Measurements from ENCODE around the gene SH2B3.
"Not testable (repeated sequence)": the region's sequence is repeated elsewhere in the genome, so short reads cannot be mapped to it uniquely, and the experiment has no call there.

The SH2B3 gene

GRCh38 chr12:111387747-111388323 is 17.9 kb upstream of the SH2B3 start:
- no peak for DNase-seq

- no peak for DNase-seq
Measured at GRCh38 chr12:111389635-111390034, 16.1 kb upstream of the SH2B3 start.

GRCh38 chr12:111390910-111391309 is 14.8 kb upstream of the SH2B3 start:
- DNase-seq, result no peak

GRCh38 chr12:111393700-111394300 is 11.9 kb upstream of the SH2B3 start:
- DNase-seq, result no peak

- DNase-seq, result no peak
Measured at GRCh38 chr12:111394480-111394879, 11.2 kb upstream of the SH2B3 start.

- no peak for DNase-seq
Measured at GRCh38 chr12:111395336-111396187, 10.2 kb upstream of the SH2B3 start.

- DNase-seq, result not testable (repeated sequence)
Measured at GRCh38 chr12:111396271-111396670, 9.5 kb upstream of the SH2B3 start.

- peak; percentile 90 for DNase-seq
Measured at GRCh38 chr12:111396726-111397445, 8.8 kb upstream of the SH2B3 start.

- no peak for DNase-seq
Measured at GRCh38 chr12:111398530-111398929, 7.2 kb upstream of the SH2B3 start.

GRCh38 chr12:111399741-111400404 is 5.8 kb upstream of the SH2B3 start:
- DNase-seq, result not testable (repeated sequence)

- DNase-seq, result no peak
Measured at GRCh38 chr12:111401167-111401605, 4.5 kb upstream of the SH2B3 start.

GRCh38 chr12:111402490-111402824 is 3.3 kb upstream of the SH2B3 start:
- DNase-seq, result not testable (repeated sequence)

GRCh38 chr12:111404362-111405148 is 1.2 kb upstream of the SH2B3 start:
- DNase-seq, result peak; percentile 73

- peak; percentile 100 for DNase-seq
Measured at GRCh38 chr12:111405149-111405858, 419 bp upstream of the SH2B3 start.

- peak; percentile 61 for DNase-seq
Measured at GRCh38 chr12:111406474-111407376, 1.0 kb downstream of the SH2B3 start.

- DNase-seq, result no peak
Measured at GRCh38 chr12:111407377-111408115, 1.8 kb downstream of the SH2B3 start.

GRCh38 chr12:111408116-111408440 is 2.4 kb downstream of the SH2B3 start:
- no peak for DNase-seq

GRCh38 chr12:111408686-111409402 is 3.1 kb downstream of the SH2B3 start:
- no peak for DNase-seq

- DNase-seq, result no peak
Measured at GRCh38 chr12:111409403-111409779, 3.7 kb downstream of the SH2B3 start.

Measured in stimulated activated CD4-positive, alpha-beta T cell treated with anti-CD3 and anti-CD28 coated beads, Interleukin-4, amount 100 ng/mL, for 1 hour (primary cell).